Measurements from ENCODE around the gene PPP1R1B.

GRCh38 chr17:39639043-39639442 lies 12.3 kb downstream of the PPP1R1B start:
- TF ChIP-seq CTCF (conservative IDR thresholded peaks at IDR 0.05) (no peak), EZH2 (IDR thresholded peaks at IDR 0.05; ENCODE audit: low read depth) (no peak)

All from PC-9 (cell line).